Measurements from ENCODE around the gene CAPG.
"Not testable (repeated sequence)": the region's sequence is repeated elsewhere in the genome, so short reads cannot be mapped to it uniquely, and the experiment has no call there.

The CAPG gene

GRCh38 chr2:85447222-85447585 is 37.0 kb upstream of the CAPG start:
- Histone ChIP-seq H3K4me1 (ENCODE audit: control insufficient read depth, insufficient read depth, low read length) (no peaks in the 10 kb centered on the region), H3K9ac (ENCODE audit: low read depth, low read length) (no peak overlapping the region), H3K36me3 (ENCODE audit: control insufficient read depth, insufficient read depth, low read length) (no peaks in the 10 kb centered on the region), H3K27ac (ENCODE audit: low read depth, low read length) (no peak overlapping the region), H3K4me3 (ENCODE audit: low read depth, low read length) (no peak overlapping the region), H3K27me3 (ENCODE audit: control insufficient read depth, insufficient read depth, low read length) (no peaks in the 10 kb centered on the region), H3K9me3 (ENCODE audit: control insufficient read depth, insufficient read depth, low read length) (no peaks in the 10 kb centered on the region)

- Histone ChIP-seq H3K9me3 (ENCODE audit: control insufficient read depth, insufficient read depth, low read length) (no peaks in the 10 kb centered on the region), H3K27ac (ENCODE audit: low read depth, low read length) (no peak overlapping the region), H3K27me3 (ENCODE audit: control insufficient read depth, insufficient read depth, low read length) (no peaks in the 10 kb centered on the region), H3K9ac (ENCODE audit: low read depth, low read length) (no peak overlapping the region), H3K4me1 (ENCODE audit: control insufficient read depth, insufficient read depth, low read length) (no peaks in the 10 kb centered on the region), H3K36me3 (ENCODE audit: control insufficient read depth, insufficient read depth, low read length) (no peaks in the 10 kb centered on the region), H3K4me3 (ENCODE audit: low read depth, low read length) (no peak overlapping the region)
These were observed 36.4 kb upstream of the CAPG start for GRCh38 chr2:85446296-85447221.

- no peak overlapping the region for H3K27ac ChIP-seq (ENCODE audit: low read depth, low read length)
- no peak overlapping the region for H3K4me3 ChIP-seq (ENCODE audit: low read depth, low read length)
- H3K9ac ChIP-seq (ENCODE audit: low read depth, low read length), result no peak overlapping the region
- H3K36me3 ChIP-seq (ENCODE audit: control insufficient read depth, insufficient read depth, low read length), result no peaks in the 10 kb centered on the region
- no peaks in the 10 kb centered on the region for H3K27me3 ChIP-seq (ENCODE audit: control insufficient read depth, insufficient read depth, low read length)
- H3K9me3 ChIP-seq (ENCODE audit: control insufficient read depth, insufficient read depth, low read length), result no peaks in the 10 kb centered on the region
- no peaks in the 10 kb centered on the region for H3K4me1 ChIP-seq (ENCODE audit: control insufficient read depth, insufficient read depth, low read length)
These were observed 35.4 kb upstream of the CAPG start for GRCh38 chr2:85445316-85446295.

GRCh38 chr2:85444629-85445172 is 34.5 kb upstream of the CAPG start:
- no peaks in the 10 kb centered on the region for H3K9me3 ChIP-seq (ENCODE audit: control insufficient read depth, insufficient read depth, low read length)
- no peak overlapping the region for H3K9ac ChIP-seq (ENCODE audit: low read depth, low read length)
- H3K4me1 ChIP-seq (ENCODE audit: control insufficient read depth, insufficient read depth, low read length), result no peaks in the 10 kb centered on the region
- H3K27me3 ChIP-seq (ENCODE audit: control insufficient read depth, insufficient read depth, low read length), result no peaks in the 10 kb centered on the region
- H3K36me3 ChIP-seq (ENCODE audit: control insufficient read depth, insufficient read depth, low read length), result no peaks in the 10 kb centered on the region
- no peak overlapping the region for H3K4me3 ChIP-seq (ENCODE audit: low read depth, low read length)
- H3K27ac ChIP-seq (ENCODE audit: low read depth, low read length), result no peak overlapping the region

GRCh38 chr2:85441864-85442263 is 31.7 kb upstream of the CAPG start:
- Histone ChIP-seq H3K4me1 (ENCODE audit: control insufficient read depth, insufficient read depth, low read length) (peaks cover 11% of the 10 kb centered on the region), H3K36me3 (ENCODE audit: control insufficient read depth, insufficient read depth, low read length) (no peaks in the 10 kb centered on the region), H3K27me3 (ENCODE audit: control insufficient read depth, insufficient read depth, low read length) (peaks cover 3% of the 10 kb centered on the region; the same call in 1 of the 2 replicates), H3K27ac (ENCODE audit: low read depth, low read length) (no peak overlapping the region), H3K9ac (ENCODE audit: low read depth, low read length) (no peak overlapping the region), H3K4me3 (ENCODE audit: low read depth, low read length) (no peak overlapping the region), H3K9me3 (ENCODE audit: control insufficient read depth, insufficient read depth, low read length) (no peaks in the 10 kb centered on the region)

- no peaks in the 10 kb centered on the region for H3K36me3 ChIP-seq (ENCODE audit: control insufficient read depth, insufficient read depth, low read length)
- H3K27ac ChIP-seq (ENCODE audit: low read depth, low read length), result no peak overlapping the region
- H3K4me1 ChIP-seq (ENCODE audit: control insufficient read depth, insufficient read depth, low read length), result peaks cover 14% of the 10 kb centered on the region
- H3K4me3 ChIP-seq (ENCODE audit: low read depth, low read length), result no peak overlapping the region
- H3K9ac ChIP-seq (ENCODE audit: low read depth, low read length), result no peak overlapping the region
- H3K27me3 ChIP-seq (ENCODE audit: control insufficient read depth, insufficient read depth, low read length), result peaks cover 3% of the 10 kb centered on the region; the same call in 1 of the 2 replicates
- H3K9me3 ChIP-seq (ENCODE audit: control insufficient read depth, insufficient read depth, low read length), result no peaks in the 10 kb centered on the region
These were observed 30.6 kb upstream of the CAPG start for GRCh38 chr2:85440729-85441128.

GRCh38 chr2:85439986-85440385 is 29.8 kb upstream of the CAPG start:
- Histone ChIP-seq H3K4me3 (ENCODE audit: low read depth, low read length) (no peak overlapping the region), H3K27me3 (ENCODE audit: control insufficient read depth, insufficient read depth, low read length) (peaks cover 3% of the 10 kb centered on the region; the same call in 1 of the 2 replicates), H3K36me3 (ENCODE audit: control insufficient read depth, insufficient read depth, low read length) (no peaks in the 10 kb centered on the region), H3K9me3 (ENCODE audit: control insufficient read depth, insufficient read depth, low read length) (no peaks in the 10 kb centered on the region), H3K27ac (ENCODE audit: low read depth, low read length) (no peak overlapping the region), H3K4me1 (ENCODE audit: control insufficient read depth, insufficient read depth, low read length) (peaks cover 14% of the 10 kb centered on the region), H3K9ac (ENCODE audit: low read depth, low read length) (no peak overlapping the region)

GRCh38 chr2:85439569-85439968 is 29.4 kb upstream of the CAPG start:
- H3K27me3 ChIP-seq (ENCODE audit: control insufficient read depth, insufficient read depth, low read length); H3K9ac ChIP-seq (ENCODE audit: low read depth, low read length); H3K4me3 ChIP-seq (ENCODE audit: low read depth, low read length); H3K9me3 ChIP-seq (ENCODE audit: control insufficient read depth, insufficient read depth, low read length); H3K36me3 ChIP-seq (ENCODE audit: control insufficient read depth, insufficient read depth, low read length); H3K27ac ChIP-seq (ENCODE audit: low read depth, low read length): not testable (repeated sequence)
- H3K4me1 ChIP-seq (ENCODE audit: control insufficient read depth, insufficient read depth, low read length), result peaks cover 14% of the 10 kb centered on the region

GRCh38 chr2:85439025-85439472 is 28.9 kb upstream of the CAPG start:
- no peaks in the 10 kb centered on the region for H3K36me3 ChIP-seq (ENCODE audit: control insufficient read depth, insufficient read depth, low read length)
- H3K9me3 ChIP-seq (ENCODE audit: control insufficient read depth, insufficient read depth, low read length), result no peaks in the 10 kb centered on the region
- peaks cover 3% of the 10 kb centered on the region; the same call in 1 of the 2 replicates for H3K27me3 ChIP-seq (ENCODE audit: control insufficient read depth, insufficient read depth, low read length)
- H3K4me1 ChIP-seq (ENCODE audit: control insufficient read depth, insufficient read depth, low read length), result peaks cover 14% of the 10 kb centered on the region
- no peak overlapping the region for H3K27ac ChIP-seq (ENCODE audit: low read depth, low read length)
- H3K4me3 ChIP-seq (ENCODE audit: low read depth, low read length), result no peak overlapping the region
- no peak overlapping the region for H3K9ac ChIP-seq (ENCODE audit: low read depth, low read length)

GRCh38 chr2:85438201-85439024 is 28.2 kb upstream of the CAPG start:
- Histone ChIP-seq H3K4me1 (ENCODE audit: control insufficient read depth, insufficient read depth, low read length) (peaks cover 20% of the 10 kb centered on the region), H3K36me3 (ENCODE audit: control insufficient read depth, insufficient read depth, low read length) (no peaks in the 10 kb centered on the region), H3K27ac (ENCODE audit: low read depth, low read length) (no peak overlapping the region), H3K9ac (ENCODE audit: low read depth, low read length) (no peak overlapping the region), H3K27me3 (ENCODE audit: control insufficient read depth, insufficient read depth, low read length) (peaks cover 3% of the 10 kb centered on the region; the same call in 1 of the 2 replicates), H3K9me3 (ENCODE audit: control insufficient read depth, insufficient read depth, low read length) (no peaks in the 10 kb centered on the region), H3K4me3 (ENCODE audit: low read depth, low read length) (peak overlapping the region; percentile 50; the same call in 1 of the 2 replicates)
